ENCODE results near the gene CDH23.

- TF ChIP-seq ZNF639 (CRISPR knock-in tag; conservative IDR thresholded peaks at IDR 0.05 in 1 of 2, IDR thresholded peaks at IDR 0.05 in 1 of 2) (no peak), PATZ1 (CRISPR knock-in tag; IDR thresholded peaks at IDR 0.05; ENCODE audit: borderline replicate concordance) (no peak), CTCF (IDR thresholded peaks at IDR 0.05 in 2 of 3, conservative IDR thresholded peaks at IDR 0.05 in 1 of 3; ENCODE audit: insufficient read depth in 2 of 3, low read depth in 1 of 3, low read length in 3 of 3) (no peak), ZFP36 (IDR thresholded peaks at IDR 0.05; ENCODE audit: low read depth, low read length, partially characterized antibody) (no peak), E4F1 (CRISPR knock-in tag; IDR thresholded peaks at IDR 0.05; ENCODE audit: borderline replicate concordance) (no peak), EZH2 (IDR thresholded peaks at IDR 0.05; ENCODE audit: borderline replicate concordance, low read depth, low read length) (no peak), FOXA3 (CRISPR knock-in tag; conservative IDR thresholded peaks at IDR 0.05 in 1 of 2, IDR thresholded peaks at IDR 0.05 in 1 of 2) (no peak), ZNF253 (CRISPR knock-in tag; conservative IDR thresholded peaks at IDR 0.05) (no peak), POLR2A (conservative IDR thresholded peaks at IDR 0.05) (no peak), EHMT2 (IDR thresholded peaks at IDR 0.05) (no peak)
Measured at GRCh38 chr10:71529207-71529827, 132.6 kb downstream of the CDH23 start.
